IPS DF 19.7 (cell line): ENCODE data around the gene KIRREL3.

ENCODE experiments used
- DNase-seq: peaks from one replicate; pipeline ENCODE4 v3.0.0-alpha.2; 2013; ENCODE audit warnings: low read depth, low spot score

KIRREL3 gene

DNA sequence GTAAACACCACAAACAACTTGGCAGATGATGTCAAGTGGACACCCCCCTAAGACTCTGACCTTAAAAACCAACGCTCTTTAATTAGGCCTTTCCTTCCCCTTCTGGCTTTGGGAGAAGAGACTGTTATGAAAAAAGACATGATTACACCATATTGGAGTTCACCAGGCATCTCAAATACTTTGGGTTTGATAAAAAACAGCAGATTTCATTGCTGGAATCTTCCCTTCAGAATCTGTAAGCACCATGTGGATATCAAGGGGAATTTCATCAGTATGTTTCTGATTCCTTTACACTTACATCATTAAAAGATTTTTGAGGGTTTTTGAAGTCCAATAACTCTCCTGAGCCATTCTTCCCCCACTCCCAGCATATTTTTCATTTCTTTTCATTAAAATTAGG lies 85.6 kb downstream of the KIRREL3 start:
- DNase-seq = no peak

DNA sequence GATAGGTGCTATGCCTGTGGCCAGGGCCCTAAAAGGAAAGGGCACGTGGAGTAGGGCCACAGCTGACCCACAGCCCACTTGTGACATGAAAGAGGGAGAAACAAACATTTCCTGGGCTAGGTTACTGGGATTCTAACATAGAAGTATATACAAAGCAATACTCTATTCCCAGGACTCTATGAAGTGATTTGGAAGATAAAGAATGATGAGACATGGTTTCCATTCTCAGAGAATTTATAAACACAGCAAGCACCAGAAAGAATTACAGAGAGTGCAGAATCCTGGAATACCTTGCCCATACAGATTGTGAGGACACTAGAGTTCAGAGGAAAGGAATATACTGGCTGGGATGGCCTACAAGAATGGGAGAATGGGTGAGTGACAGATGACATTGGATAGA lies 86.4 kb downstream of the KIRREL3 start:
- DNase-seq = no peak

DNA sequence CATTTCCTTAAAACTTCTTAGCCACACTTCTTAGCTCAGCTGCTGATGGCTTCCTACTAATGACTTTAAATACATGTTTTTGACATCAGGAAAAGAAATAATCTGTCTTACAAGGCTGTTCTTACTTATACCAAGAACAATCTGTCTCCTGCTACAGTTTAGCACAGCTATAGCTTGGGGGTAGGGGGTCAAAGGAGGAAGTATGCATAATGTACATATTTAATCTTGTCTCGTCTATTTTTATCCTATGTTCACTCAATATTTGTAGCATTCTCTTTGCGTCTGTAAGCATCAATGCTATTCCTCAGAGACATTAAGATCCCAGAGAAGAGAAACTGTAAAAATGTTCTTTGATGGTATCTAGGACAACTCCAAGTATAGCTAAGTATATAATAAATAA lies 96.0 kb downstream of the KIRREL3 start:
- DNase-seq = no peak

GRCh38 chr11:126901783-126902182 lies 98.8 kb downstream of the KIRREL3 start:
- DNase-seq = no peak

GRCh38 chr11:126899961-126900748 lies 100.4 kb downstream of the KIRREL3 start:
- no peak for DNase-seq

GRCh38 chr11:126898802-126899201 lies 101.8 kb downstream of the KIRREL3 start:
- no peak for DNase-seq

- no peak for DNase-seq
Observed at GRCh38 chr11:126897430-126897829, 103.1 kb downstream of the KIRREL3 start.

DNA sequence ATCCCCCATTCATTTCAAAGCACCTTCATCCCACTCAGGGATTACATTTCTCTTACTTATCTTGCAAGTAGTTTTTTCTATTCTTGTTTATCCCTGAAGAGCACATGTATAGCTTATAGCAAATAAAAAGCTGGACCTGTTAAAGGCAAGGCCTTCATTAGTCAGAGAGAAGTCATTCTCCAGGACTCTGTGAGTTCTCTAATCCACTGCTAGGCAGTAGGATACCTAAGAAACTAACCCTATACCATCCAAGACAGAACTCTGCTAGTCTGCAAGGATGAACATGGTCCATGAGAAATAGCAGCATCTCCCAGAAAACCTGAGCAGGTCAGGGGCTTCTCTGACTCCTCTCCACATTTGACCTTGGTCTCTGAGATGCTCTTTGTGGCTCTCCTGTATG lies 104.5 kb downstream of the KIRREL3 start:
- DNase-seq = no peak

DNA sequence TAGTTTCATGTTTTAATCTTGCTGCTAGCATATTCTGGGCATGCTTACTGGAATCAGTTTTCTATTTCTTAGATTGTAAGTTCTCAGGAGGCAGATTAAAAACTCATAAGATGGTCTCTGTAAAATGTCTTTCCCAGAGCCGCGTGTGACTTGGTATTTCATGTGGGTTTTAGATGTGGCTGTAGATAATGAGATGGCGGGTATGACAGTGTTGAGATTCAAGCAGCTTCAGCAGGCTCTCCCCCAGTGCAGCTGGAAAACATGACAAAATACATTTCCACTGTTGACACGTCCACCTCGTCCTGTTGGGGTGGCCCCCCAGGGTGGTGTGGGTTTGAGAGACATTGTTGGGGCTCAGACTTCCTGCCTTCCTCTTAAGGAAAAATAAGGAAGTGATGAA lies 106.8 kb downstream of the KIRREL3 start:
- DNase-seq = no peak

GRCh38 chr11:126892756-126893155 lies 107.8 kb downstream of the KIRREL3 start:
- DNase-seq = no peak

DNA sequence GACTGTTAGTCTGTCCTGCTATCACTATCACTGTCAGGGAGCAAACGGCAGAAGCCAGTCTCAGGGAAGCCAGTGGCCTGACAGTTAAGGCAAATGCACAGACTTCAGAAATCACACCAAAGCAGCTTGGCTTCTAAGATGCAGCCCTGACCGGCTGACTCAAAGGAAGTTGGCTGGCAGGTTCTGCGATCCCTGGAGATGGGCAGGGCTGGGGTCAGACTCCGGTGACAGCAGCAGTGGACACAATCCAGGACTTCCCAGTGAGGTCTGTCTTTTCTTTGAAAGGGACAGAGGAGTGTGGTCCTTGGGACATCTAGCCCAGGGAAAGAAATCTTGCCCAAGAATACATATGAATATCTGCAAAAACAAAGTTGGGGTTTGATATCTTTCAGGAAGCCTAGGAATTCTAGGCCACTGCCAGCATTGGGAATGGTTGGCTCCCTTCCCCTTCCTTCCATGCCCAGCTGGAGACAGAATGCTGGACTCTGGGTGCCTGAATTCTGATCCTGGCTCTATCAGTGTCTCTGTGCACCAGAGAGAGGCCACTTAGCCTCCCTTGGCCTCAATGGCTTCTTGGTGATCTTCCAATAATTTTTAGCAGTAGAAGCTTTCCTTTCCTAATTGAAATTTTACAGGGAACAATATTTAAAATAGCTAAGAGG lies 108.9 kb downstream of the KIRREL3 start:
- no peak for DNase-seq

DNA sequence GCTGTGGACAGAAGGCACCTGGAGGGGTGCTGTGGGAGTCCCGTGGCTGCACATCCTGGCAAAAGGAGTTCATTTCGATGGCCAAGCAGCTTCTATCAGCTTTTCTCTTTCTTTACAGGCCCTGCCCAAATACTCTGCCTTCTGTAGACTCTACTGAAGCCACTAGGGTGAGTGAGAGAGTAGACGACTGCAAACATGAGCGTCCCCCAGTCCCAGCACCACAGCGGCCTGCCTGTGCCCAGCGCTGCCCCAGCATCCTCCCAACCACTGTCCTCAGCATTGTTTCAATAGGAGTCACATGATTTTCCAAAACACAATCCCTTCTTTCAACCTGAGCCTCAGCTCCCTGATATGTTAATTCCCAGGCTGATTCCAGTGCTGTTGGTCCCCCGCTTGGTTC lies 110.0 kb downstream of the KIRREL3 start:
- peak; percentile 35 for DNase-seq

DNA sequence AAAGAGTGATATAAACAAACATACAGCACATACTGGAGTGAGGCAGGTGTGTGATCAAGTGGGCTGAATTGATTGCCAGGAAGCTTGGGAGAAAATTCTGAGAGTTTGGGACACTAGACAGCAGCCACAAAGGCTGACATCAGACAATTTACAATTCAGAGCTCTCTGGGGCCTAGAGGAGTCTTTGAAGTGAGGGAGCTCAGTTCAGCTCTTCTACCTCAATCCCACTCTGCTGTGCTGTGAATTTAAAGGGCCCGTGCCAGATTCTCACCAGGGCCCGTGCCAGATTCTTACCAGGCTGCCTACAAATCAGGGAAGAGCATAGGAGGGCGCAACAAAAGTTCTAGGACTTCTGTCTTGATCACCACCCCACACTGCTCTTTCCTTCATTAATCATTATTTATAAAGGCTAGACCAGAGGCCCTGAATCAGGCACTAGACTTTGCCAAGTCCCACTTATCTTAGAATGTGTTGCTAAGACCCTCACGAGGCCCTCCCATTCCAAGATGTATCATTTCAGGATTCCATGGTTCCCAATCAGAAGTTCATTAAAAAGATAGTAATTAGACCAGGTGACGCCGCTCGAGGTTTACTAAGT lies 112.4 kb downstream of the KIRREL3 start:
- no peak for DNase-seq

- no peak for DNase-seq
Observed at GRCh38 chr11:126886636-126887035, 113.9 kb downstream of the KIRREL3 start.

DNA sequence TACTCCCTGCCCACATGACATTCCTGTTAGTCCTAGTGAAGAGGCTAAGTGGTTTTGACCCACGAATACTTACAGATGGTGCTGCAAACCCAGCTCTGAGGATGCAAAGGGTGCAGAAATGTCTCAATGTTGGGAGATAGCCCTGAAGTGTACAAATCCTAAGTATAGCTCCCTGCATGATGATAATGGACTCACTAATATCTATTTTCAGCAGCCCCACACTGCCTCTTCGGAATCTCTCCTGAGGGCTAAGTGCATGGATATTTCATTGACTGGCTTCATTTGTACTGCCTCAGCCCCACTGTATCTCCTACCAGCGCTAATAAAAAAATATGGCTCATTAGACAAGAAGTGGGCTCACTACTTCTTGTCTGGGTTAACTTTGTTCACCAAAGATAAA lies 114.5 kb downstream of the KIRREL3 start:
- no peak for DNase-seq

- no peak for DNase-seq
Observed at GRCh38 chr11:126884594-126884993, 116.0 kb downstream of the KIRREL3 start.

DNA sequence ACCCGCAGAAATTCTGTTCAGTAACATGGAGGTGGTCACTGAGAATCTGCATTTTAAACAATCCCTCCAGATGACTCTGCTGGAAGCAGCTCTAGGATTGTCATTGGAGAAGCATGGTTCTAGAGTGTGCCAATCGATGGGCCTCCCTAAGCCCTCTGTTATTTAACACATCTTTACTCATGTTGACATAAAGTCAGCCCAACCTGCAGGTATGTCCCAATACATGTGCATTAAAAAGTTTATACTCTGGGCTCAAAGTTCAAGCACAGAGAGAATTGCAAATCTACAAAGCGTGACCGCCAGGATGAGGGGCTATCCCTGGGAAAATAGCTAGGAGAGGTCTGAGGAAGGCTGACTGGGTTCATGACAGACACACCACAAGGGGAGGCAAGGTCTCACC lies 116.4 kb downstream of the KIRREL3 start:
- no peak for DNase-seq

GRCh38 chr11:126880872-126881271 lies 119.7 kb downstream of the KIRREL3 start:
- no peak for DNase-seq

DNA sequence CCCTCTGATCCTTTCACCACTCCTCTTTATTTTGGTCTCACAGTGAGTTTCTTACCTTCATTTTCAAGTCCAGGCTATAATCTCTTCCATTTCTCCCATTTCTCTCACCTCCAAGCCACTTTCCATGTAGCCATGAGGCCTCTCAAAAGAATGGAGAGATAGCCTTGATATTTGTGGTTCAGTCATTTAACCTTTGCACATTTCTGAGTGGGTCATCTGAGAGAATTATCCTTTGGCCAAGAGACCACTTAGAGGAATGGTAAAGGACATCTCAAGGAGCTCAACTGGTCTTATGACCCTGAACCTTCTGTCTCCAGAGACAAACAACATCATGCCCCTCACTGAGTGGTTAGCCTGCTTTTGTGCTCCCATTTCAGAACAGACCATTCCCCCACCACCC lies 121.1 kb downstream of the KIRREL3 start:
- no peak for DNase-seq

DNA sequence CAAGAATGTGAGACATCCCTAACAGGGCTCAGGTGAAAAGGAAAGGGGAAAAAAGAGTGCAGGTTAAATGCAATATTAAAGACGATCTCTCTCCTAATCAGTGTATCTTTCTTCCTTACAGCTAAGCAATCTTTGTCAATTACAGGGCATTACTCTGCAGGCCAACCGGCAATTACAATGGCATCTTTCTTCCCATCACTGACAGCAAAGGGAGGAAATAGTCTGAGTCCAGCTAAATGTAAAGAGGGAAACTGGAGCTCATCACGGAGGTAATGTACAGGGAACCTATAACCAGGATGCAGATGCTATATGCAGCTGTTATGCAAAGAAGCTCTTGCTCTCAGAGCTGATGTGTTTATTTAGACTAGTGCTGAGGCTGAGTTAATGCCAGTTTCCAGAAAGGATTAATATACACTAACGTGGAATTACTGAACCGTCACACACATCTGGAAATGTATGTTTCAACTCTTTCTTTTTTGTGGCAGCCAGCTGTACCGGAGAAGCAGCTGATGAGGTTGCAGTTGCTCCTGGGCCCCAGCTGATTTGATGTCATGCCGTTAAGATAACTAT lies 121.6 kb downstream of the KIRREL3 start:
- DNase-seq = no peak

DNA sequence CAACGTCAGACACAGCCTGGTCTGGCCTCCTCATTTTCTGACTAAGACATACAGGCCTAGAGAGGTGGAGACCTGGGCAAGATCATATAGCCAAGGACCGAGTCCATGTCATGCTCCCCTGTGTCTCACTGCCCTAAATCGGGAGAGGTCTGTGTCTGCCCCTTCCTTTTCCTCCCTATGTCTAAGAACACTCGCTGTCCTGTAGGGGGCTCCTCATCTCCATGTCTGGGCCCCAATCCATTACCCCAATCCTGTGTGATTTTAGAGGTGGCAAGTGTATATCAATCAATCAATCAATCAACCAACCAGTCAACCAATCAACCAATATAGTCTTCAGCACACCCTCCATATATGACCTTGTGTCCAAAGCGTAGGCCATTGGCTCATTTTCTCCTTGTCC lies 125.7 kb downstream of the KIRREL3 start:
- no peak for DNase-seq

- DNase-seq = no peak
Observed at GRCh38 chr11:126874276-126874675, 126.3 kb downstream of the KIRREL3 start.

- DNase-seq = no peak
Observed at GRCh38 chr11:126871792-126872191, 128.8 kb downstream of the KIRREL3 start.
